Transverse colon (tissue), 4 donors: ENCODE measurements around the gene GBGT1. TPM values are rescaled to one million over a fixed set of nuclear protein-coding genes. Genes with fewer than 3 reads are reported as not detected.
A peak's percentile ranks its signal among the peaks of the same experiment; 100 is the strongest.

Experiments
- DNase-seq: peaks from one replicate; pipeline ENCODE4 v3.0.0-alpha.2; 2019
- H3K27ac ChIP-seq, 4 donors: fragments of 200-600 bp; sonication (generic); 2 replicates each; pipeline ENCODE4 v1.5.1; 2016 to 2018; ENCODE audit warnings: inconsistent platforms in 4 of 4
- H3K27me3 ChIP-seq: fragments of 200-600 bp; sonication (generic); 2 replicates; pipeline ENCODE4 v1.5.1; 2017; ENCODE audit warnings: inconsistent platforms
- H3K36me3 ChIP-seq, 4 donors: fragments of 200-600 bp; sonication (generic); 2 replicates each; pipeline ENCODE4 v1.5.1; 2017 to 2019; ENCODE audit warnings: inconsistent platforms in 4 of 4
- H3K4me1 ChIP-seq, 4 donors: fragments of 200-600 bp; sonication (generic); 2 replicates each; pipeline ENCODE4 v1.5.1; 2017 to 2020; ENCODE audit warnings: inconsistent platforms in 4 of 4
- H3K4me3 ChIP-seq, 4 donors: fragments of 200-600 bp; sonication (generic); 1 replicate in 1 of 4; 2 replicates in 3 of 4; pipeline versions ENCODE4 v1.5.1 to v1.6.1; 2017 to 2019; ENCODE audit warnings: inconsistent platforms in 4 of 4
- H3K9me3 ChIP-seq, 2 donors: fragments of 200-600 bp; sonication (generic); 2 replicates each; pipeline ENCODE4 v1.5.1; 2017 to 2019; ENCODE audit warnings: inconsistent platforms in 2 of 2
- EP300 ChIP-seq: sonication (generic); formaldehyde crosslinking; IDR thresholded peaks from one replicate; pipeline ENCODE4 v1.6.1; 2017; ENCODE audit warnings: antibody characterized with exemption, low read depth
- POLR2A ChIP-seq: fragments of 450-650 bp; IDR thresholded peaks from one replicate; pipeline ENCODE4 v1.6.1; 2016; ENCODE audit warnings: antibody characterized with exemption, mild to moderate bottlenecking, moderate library complexity
- POLR2AphosphoS5 ChIP-seq, 3 donors: sonication (generic); formaldehyde crosslinking; IDR thresholded peaks; one replicate each; pipeline ENCODE4 v1.6.1; 2016; ENCODE audit warnings: antibody characterized with exemption in 3 of 3
- WGBS, 2 donors: methylation state at CpG; one replicate each; pipeline ENCODE4 v1.1.5; 2018; ENCODE audit warnings: low coverage in 1 of 2; 5-methylcytosine and 5-hydroxymethylcytosine counted together
- in situ Hi-C, 4 donors: fragments of 200-750 bp; cut with MboI; loops; one replicate each; pipeline versions ENCODE4 v1.15.0 to v1.15.1; 2017; ENCODE audit warnings: low sequenced_read_pairs in 3 of 4, low pct_ligation_motif_present in 1 of 4, low pct_unique_long_range_greater_than_20kb in 1 of 4
- intact Hi-C: fragments of 100-400 bp; cut with DNase I; formaldehyde crosslinking; loops from one replicate; pipeline ENCODE4 v1.15.1; 2023; ENCODE audit warnings: low total_unique reads
- total RNA-seq, 4 donors: library from RNA; depleted of rRNA; stranded (reverse); fragments of >200 nt; gene quantifications; one replicate each; pipeline ENCODE4 v1.1.0, GENCODE V29; 2016
- TF ChIP-seq, protein P1 (sequence below), 5 experiments: fragments of 200-600 bp in 3 of 5; fragments of 450-650 bp in 2 of 5; sonication (generic) in 3 of 5; IDR thresholded peaks; 1 replicate in 2 of 5; 2 replicates in 3 of 5; pipeline ENCODE4 v1.5.1; 2016 to 2017; ENCODE audit warnings: antibody characterized with exemption in 5 of 5, inconsistent platforms in 3 of 5, mild to moderate bottlenecking in 2 of 5, moderate library complexity in 1 of 5

Gene GBGT1
- total RNA-seq, 4 donors from 2014 or later, result 4.1 to 15.7 (median 11.8) TPM

DNA sequence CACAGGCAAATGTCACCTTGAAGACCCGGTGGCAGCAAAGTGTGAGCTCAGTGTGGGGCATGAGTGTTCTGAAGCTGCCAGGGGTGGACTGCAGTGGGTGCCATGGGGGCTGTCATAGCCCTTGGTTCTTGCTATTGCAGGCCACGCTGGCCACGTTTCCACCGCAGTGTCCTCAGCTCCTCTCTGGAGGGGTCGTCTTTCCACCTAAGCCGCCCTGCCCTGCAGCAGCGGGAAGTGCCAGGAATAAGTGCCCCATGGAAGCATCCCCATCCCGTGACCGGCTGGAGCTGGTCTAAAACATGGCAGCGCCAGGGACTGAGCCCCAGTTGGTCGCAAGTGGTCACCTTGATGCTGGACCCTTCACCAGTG, 38.4 kb upstream of the GBGT1 start:
- in situ Hi-C loops (no loop called here), intact Hi-C loops (no loop called here)
- DNase-seq, result no peak
- Histone ChIP-seq H3K27ac (no peak overlapping the region), H3K9me3 (no peaks in the 10 kb centered on the region), H3K36me3 (no peaks in the 10 kb centered on the region), H3K4me3 (no peak overlapping the region), H3K27me3 (no peaks in the 10 kb centered on the region), H3K4me1 (no peaks in the 10 kb centered on the region)
- TF ChIP-seq, protein P1, sequence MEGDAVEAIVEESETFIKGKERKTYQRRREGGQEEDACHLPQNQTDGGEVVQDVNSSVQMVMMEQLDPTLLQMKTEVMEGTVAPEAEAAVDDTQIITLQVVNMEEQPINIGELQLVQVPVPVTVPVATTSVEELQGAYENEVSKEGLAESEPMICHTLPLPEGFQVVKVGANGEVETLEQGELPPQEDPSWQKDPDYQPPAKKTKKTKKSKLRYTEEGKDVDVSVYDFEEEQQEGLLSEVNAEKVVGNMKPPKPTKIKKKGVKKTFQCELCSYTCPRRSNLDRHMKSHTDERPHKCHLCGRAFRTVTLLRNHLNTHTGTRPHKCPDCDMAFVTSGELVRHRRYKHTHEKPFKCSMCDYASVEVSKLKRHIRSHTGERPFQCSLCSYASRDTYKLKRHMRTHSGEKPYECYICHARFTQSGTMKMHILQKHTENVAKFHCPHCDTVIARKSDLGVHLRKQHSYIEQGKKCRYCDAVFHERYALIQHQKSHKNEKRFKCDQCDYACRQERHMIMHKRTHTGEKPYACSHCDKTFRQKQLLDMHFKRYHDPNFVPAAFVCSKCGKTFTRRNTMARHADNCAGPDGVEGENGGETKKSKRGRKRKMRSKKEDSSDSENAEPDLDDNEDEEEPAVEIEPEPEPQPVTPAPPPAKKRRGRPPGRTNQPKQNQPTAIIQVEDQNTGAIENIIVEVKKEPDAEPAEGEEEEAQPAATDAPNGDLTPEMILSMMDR (IDR thresholded peaks at IDR 0.05), result no peak
- no peak for TF ChIP-seq EP300
- TF ChIP-seq POLR2AphosphoS5 (IDR thresholded peaks at IDR 0.05), result no peak
- no peak for TF ChIP-seq POLR2A
- 75% methylated on average over 11 of the region's 11 CpGs; no CpG with 5 or more reads in 1 of the 2 donors for WGBS, 2 donors

DNA sequence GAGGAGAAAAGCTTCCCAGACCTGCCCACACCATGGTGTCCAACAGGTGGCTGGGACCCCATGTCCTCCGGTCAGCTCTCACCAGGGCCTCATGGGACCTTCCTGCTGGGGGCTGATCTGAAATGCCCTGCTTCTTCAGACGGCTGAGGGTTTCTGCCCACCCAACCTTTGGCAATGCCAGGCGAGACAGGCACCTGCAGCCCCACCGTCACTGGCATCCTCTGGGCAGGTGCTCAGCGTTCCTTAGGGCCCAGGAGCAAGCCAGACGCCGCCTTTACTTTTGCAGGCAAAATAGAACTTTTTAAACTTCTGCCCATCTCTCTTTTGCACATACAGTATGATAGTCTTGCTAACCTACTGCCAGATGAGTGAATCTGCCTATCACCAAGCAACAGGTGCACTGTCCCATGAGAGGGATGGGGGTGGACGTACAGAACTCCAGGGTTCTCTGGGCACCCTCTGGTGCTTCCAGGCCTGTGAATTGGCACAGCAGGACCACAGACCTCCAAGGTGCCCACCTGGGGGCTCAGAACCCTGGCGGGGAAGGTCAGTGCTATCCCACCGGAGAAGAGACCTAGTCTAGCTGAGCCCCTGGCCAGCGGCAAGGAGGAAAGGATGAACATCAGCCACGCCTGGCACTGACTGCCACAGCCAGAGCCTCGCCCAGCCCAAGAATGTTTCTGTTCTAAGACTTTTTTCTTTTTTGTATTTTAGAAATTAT, 37.9 kb upstream of the GBGT1 start:
- Histone ChIP-seq H3K9me3 (no peaks in the 10 kb centered on the region), H3K36me3 (no peaks in the 10 kb centered on the region), H3K27ac (no peak overlapping the region), H3K4me3 (no peak overlapping the region), H3K4me1 (no peaks in the 10 kb centered on the region), H3K27me3 (no peaks in the 10 kb centered on the region)
- intact Hi-C loops (no loop called here), in situ Hi-C loops (no loop called here)
- no peak for TF ChIP-seq POLR2AphosphoS5 (IDR thresholded peaks at IDR 0.05)
- TF ChIP-seq, protein P1 (IDR thresholded peaks at IDR 0.05), result no peak
- no peak for TF ChIP-seq EP300
- TF ChIP-seq POLR2A, result no peak
- WGBS, 2 donors, result 76% methylated on average over 13 of the region's 13 CpGs; no CpG with 5 or more reads in 1 of the 2 donors
- DNase-seq, result no peak

DNA sequence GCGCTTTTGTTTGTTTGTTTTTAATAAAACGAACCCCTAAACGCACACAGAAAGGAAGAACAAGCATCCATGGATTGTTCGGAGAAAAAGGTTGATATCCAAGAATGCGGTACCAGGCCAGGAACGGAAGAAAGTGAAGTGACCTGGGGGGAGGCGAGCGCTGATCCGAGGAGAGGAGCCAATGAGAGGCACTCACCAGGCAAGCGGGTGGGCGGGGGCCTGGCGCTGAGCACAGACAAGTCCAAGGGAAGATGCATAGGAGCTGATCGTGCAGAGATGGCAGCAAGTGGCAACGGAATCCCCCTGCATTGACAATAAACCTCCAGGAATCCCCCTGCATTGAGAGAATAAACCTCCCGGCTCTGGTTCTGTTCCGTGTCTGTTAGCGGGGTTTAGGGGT, 36.9 kb upstream of the GBGT1 start:
- Histone ChIP-seq H3K9me3 (no peaks in the 10 kb centered on the region), H3K27ac (no peak overlapping the region), H3K27me3 (no peaks in the 10 kb centered on the region), H3K4me1 (no peaks in the 10 kb centered on the region), H3K4me3 (no peak overlapping the region), H3K36me3 (no peaks in the 10 kb centered on the region)
- no peak for DNase-seq
- intact Hi-C loops (no loop called here), in situ Hi-C loops (no loop called here)
- TF ChIP-seq EP300 (no peak), POLR2AphosphoS5 (IDR thresholded peaks at IDR 0.05) (no peak), POLR2A (no peak)
- TF ChIP-seq, protein P1 (IDR thresholded peaks at IDR 0.05), result no peak
- WGBS, 2 donors, result 89 to 90% methylated on average over 13 to 17 of the region's 17 CpGs

DNA sequence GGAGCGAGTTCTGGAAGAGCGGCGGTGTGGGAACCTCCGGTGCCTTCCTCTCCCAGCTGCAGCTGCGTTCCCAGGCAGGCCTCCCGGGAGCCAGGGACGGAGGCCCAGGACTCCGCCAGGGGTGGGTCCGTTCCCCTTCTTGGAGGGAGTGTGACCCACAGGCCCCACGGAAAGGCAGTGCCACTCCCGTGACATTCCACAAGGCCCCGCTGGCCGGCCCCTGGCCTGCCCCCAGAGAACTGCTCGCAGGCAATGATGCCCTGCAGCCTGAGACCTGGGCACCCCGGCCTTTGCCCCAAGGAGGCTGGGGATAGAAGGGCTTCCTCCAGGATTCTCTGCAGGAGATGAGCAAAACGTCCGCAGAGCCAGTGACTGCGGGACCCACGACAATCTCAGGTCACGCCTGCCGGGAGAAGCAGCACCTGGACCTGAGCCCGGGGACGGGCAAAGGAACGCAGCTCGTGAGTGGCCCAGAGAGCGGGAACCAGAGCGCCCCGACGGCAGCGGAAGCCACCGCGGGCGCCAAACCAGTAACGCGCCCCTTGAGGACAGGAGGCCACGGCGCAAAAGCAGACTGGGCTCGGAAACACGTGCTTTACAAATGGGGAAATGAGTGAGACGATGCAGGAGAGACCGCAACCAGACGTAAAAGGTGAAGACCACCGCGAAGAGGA, 36.1 kb upstream of the GBGT1 start:
- intact Hi-C loops, result no loop called here
- H3K4me3 ChIP-seq, result peak overlapping the region in 3 of 4 donors; percentile 11 to 40 (median 39)
- in situ Hi-C loops, result loop anchor here in 1 of 4 donors (25.0 kb wide), 1 partner anchor 288 kb away; the partner anchor contains the start of gene SLC2A6
- no peaks in the 10 kb centered on the region for H3K36me3 ChIP-seq
- no peak for TF ChIP-seq POLR2AphosphoS5 (IDR thresholded peaks at IDR 0.05)
- TF ChIP-seq, protein P1 (IDR thresholded peaks at IDR 0.05), result peak in 1 of 5 experiments; percentile 11
- no peaks in the 10 kb centered on the region for H3K4me1 ChIP-seq
- H3K9me3 ChIP-seq, result no peaks in the 10 kb centered on the region
- H3K27me3 ChIP-seq, result peaks cover 5% of the 10 kb centered on the region
- 58% methylated on average over 43 of the region's 44 CpGs; no CpG with 5 or more reads in 1 of the 2 donors for WGBS, 2 donors
- H3K27ac ChIP-seq, result peak overlapping the region; percentile 2 to 63 (median 20)
- DNase-seq, result peak; percentile 31
